Measurements from ENCODE around the gene ATP2B2.

- TF ChIP-seq, protein P1, sequence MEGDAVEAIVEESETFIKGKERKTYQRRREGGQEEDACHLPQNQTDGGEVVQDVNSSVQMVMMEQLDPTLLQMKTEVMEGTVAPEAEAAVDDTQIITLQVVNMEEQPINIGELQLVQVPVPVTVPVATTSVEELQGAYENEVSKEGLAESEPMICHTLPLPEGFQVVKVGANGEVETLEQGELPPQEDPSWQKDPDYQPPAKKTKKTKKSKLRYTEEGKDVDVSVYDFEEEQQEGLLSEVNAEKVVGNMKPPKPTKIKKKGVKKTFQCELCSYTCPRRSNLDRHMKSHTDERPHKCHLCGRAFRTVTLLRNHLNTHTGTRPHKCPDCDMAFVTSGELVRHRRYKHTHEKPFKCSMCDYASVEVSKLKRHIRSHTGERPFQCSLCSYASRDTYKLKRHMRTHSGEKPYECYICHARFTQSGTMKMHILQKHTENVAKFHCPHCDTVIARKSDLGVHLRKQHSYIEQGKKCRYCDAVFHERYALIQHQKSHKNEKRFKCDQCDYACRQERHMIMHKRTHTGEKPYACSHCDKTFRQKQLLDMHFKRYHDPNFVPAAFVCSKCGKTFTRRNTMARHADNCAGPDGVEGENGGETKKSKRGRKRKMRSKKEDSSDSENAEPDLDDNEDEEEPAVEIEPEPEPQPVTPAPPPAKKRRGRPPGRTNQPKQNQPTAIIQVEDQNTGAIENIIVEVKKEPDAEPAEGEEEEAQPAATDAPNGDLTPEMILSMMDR (IDR thresholded peaks at IDR 0.05): no peak
- no peak for TF ChIP-seq EP300 (IDR thresholded peaks at IDR 0.05)
Measured at GRCh38 chr3:10283638-10284037, 221.7 kb downstream of the ATP2B2 start.

Data from tibial nerve (tissue), 4 donors.